Measurements from ENCODE around the gene RPL15.
"Not testable (repeated sequence)": the region's sequence is repeated elsewhere in the genome, so short reads cannot be mapped to it uniquely, and the experiment has no call there.

RPL15 gene

DNA sequence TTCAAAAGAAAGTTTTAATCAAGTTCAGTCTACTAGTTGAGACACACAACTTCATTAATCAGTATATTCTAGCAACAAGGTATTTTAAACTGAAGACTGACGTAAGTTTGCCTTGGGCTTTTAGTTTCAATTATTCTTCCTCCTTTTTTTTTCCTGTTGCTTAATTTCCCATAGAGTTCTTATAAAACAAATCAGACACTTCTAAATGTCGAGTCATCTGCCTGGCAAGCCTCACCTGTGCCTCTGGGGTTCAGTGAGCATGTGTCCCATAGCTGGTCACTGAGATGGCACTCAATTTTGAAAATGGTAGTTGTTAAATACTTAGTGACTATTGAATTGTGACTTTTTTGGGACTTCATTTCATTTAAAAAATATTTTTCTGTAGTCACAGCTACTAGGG lies 27.5 kb upstream of the RPL15 start:
- DNase-seq (ENCODE audit: low read depth in 2 of 2): no peak

DNA sequence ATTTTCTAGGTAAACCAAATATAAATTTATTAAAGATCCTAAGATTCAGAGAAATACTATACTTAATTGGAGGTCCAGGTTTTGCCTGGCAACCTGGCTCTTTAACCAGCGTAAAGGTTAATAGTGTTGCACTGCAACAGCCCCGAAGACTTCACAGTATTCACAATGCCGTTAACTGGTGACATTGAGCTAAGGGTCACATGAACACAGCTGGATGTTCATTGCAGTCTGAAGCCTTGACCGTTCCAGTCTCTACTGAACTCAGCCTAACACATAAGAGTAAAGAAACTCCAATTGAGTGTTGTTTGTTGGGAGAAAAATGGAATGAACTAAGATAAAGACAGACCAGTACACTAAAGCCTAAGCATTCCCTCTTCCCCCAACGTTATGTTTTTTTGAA lies 27.0 kb upstream of the RPL15 start:
- DNase-seq (ENCODE audit: low read depth in 2 of 2): no peak

- DNase-seq (ENCODE audit: low read depth in 2 of 2): no peak
Measured at GRCh38 chr3:23894254-23895061, 22.5 kb upstream of the RPL15 start.

- DNase-seq (ENCODE audit: low read depth in 2 of 2): no peak
Measured at GRCh38 chr3:23895181-23895580, 21.8 kb upstream of the RPL15 start.

DNA sequence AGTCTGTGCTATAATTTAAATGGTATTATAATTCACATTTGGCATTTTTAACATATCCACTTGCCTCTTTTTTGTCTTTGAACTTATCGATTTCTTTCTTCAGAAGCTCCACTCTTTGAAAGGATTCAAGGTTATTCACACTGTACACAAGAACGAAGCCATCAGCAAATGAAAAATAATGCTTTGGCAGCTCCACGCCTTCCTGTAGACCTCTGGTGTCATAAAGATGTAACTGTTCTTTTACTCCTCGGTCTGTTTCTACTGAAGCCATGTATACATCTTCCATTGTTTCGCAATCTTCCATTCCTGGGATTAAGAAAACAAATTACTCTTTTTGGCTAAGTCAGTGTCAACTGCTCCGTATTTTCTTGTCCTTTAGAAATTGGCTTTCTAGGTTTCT lies 16.2 kb upstream of the RPL15 start:
- no peak for DNase-seq (ENCODE audit: low read depth in 2 of 2)

DNA sequence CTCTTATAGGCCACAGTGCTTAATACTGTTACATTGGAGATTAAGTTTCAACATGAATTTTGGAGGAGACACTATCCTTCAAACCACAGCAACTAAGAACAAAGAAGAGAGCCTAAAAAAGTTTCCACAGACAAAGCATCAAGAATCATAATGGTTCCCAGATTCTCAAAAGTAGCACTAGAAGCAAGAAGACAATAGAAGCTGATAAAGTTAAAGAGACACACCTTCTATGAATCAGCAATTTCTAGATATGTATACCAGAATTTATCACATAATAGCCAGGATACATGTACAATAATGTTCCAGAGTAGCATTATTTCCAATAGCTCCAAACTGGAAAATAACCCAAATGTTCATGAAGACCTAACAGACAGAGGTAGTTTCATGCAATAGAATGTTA lies 12.4 kb upstream of the RPL15 start:
- DNase-seq (ENCODE audit: low read depth in 2 of 2): no peak

DNA sequence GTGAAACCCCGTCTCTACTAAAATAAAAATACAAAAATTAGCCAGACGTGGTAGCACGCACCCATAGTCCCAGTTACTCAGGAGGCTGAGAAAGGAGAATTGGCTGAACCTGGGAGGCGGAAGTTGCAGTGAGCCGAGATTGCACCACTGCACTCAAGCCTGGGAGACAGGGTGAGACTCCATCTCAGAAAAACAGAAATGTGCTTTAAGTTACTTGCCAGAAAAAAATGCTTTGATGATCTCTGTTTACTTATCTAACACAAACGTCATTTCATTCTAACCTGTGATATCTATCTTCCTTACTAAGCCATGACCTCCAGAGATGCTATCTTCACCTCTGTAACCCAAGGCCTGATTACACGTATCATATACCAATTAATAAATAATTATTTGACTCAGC lies 7.6 kb upstream of the RPL15 start:
- DNase-seq (ENCODE audit: low read depth in 2 of 2): no peak

GRCh38 chr3:23911397-23911796 lies 5.5 kb upstream of the RPL15 start:
- no peak for DNase-seq (ENCODE audit: low read depth in 2 of 2)

GRCh38 chr3:23912335-23912734 lies 4.6 kb upstream of the RPL15 start:
- DNase-seq (ENCODE audit: low read depth in 2 of 2): not testable (repeated sequence)

DNA sequence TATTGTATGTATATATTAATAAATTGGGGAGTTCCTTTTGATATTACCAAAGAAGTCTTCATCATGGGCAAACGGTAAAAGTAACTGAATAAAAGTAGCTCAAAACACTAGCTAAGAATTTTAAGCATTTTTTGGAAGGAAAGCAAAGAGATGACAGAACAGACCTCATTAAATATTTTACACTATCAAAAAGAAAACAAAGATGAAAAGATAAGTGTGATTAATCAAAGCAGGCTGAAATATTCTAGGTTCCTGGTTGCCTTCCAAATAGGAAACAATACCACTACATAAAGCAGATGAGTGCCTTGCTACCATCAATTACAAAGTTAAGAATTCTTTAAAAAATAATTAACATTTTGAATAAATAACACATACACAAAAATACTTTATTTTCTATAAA lies 3.8 kb upstream of the RPL15 start:
- no peak for DNase-seq (ENCODE audit: low read depth in 2 of 2)

DNA sequence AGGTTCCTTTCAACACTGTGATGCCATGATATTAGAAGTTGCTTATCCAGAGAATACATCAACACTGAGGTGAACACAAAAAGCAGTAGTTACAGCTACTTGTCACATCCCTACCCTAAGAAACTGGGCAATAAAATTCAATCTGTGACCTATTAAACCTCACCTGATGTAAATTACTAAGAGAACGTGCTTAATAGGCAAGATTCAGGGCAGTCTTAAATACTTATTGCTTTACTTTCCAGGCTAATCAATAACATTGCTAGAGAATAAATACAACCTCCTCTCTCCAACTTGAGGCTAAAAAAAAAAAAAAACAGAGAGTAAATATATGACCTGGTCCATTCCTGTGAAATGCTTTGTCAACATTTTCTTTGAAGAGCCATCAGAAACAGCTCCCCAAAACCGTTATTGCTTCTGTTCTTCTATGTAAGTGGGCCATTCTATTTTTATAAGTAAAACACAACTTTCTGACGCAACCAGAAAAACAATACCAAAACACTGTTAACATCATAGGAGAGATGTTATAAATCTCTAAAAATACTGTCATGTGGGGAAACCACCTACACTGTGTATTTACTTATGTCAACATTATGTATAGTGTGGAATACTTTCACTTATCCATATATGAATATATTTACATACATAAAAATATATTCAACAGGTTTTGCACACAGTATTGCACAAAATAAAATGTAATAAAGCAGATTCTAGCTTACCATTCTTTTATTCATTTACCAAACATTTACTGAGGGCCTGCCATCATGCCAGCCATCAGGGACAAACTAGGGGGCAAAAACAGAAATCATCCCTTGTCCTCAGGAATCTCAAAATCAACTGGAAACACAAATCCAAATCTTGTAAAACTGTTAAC lies 2.8 kb upstream of the RPL15 start:
- DNase-seq (ENCODE audit: low read depth in 2 of 2): no peak

DNA sequence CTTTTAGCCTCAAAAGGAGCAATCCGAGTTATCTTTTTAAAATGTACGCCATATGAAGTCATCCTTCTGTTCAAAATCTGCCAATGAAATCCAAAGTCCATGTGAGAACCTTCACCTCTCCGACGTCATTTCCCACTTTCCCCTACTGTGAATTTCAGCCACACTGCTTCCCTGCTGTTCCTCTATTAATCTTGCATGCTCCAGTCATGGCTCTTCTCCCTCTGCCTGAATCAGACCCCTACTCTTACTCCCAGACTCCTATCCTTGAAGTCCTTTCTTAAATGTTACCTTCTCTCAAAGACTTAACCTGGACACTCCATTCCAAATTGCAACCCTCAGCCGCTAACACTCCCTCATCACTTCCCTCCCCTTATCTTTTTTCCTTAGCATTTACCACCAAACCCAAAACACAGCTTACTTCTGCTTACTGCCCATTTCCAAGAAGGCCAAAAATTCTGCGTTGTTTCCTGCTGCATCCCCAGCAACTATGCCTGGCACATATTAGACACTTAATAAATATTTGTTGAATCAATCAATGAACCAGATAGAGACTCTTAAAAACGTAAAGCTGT lies 1.3 kb upstream of the RPL15 start:
- no peak for DNase-seq (ENCODE audit: low read depth in 2 of 2)

DNA sequence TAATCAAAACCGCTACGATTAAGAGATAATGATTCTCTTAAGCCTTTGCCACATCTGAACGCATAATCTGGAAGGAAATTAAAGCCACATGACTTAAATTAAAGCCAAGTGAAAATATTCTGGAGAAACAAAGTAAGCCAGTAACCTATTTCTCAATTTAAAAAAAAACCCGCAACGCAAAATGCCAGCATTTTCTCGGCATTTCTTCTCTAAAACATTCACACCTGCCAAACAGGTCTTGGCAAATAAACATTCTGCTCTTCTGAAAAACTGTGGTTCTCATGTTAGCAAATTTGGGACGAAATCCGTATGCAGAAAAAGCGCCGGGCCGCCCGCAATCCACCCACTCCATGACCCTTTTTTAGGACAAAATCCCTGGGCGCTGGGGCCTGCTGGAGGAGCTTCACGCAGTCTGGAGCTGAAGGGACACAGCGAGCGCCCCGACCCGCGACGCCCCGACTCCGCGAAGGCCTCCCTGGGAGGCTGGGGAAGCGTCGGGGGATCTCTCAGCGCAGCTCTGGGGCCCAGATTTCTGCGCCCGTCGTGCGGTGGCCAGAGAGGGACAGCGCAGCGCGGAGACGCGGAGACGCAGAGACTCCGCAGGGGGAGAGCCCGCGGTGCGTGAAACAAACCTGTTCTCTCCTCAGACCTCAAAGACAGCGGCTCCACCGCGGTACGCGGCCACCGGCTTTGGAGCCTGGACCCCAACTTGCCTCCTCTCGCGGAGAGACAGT lies 613 bp upstream of the RPL15 start:
- no peak for DNase-seq (ENCODE audit: low read depth in 2 of 2)

GRCh38 chr3:23917679-23918303 lies 859 bp downstream of the RPL15 start:
- peak in 1 of 2 donors; percentile 74 for DNase-seq (ENCODE audit: low read depth in 2 of 2)

DNA sequence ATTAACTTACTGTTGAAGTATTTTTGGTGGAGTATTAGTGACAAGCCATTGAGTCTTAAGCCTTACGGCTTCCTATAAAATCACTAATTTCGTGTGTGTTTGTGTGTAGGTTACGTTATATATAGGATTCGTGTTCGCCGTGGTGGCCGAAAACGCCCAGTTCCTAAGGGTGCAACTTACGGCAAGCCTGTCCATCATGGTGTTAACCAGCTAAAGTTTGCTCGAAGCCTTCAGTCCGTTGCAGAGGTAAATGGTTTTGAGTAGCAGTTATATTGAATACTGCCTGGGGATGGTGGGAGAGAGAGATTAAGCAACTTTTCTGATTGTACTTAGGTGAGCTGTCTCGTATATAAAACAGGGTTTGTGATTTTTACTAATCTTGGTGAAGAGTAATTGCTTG lies 1.4 kb downstream of the RPL15 start:
- not testable (repeated sequence) for DNase-seq (ENCODE audit: low read depth in 2 of 2)

- no peak for DNase-seq (ENCODE audit: low read depth in 2 of 2)
Measured at GRCh38 chr3:23919628-23920027, 2.7 kb downstream of the RPL15 start.

DNA sequence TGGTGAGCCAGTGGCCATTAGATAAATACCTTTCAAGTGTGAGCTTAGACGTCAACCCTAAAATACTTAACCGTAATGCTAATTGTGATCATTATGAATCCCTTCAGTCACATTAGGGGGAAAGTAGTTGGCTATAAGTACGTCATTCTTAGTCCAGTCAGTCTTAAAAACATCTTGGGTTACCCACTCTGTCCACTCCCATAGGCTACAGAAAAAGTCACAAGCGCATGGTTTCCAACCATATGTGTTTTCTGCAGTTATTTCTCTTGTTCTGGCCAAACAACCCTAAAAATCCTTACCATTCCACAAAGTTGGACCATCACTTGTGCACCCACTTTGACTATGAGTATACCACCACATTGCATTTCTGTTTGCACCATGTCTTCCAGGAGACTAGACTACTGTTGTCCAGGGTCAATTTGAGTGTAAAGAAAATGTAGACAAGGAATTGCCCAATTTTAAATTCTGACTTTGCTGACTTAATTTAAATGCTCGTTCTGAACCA lies 3.3 kb downstream of the RPL15 start:
- no peak for DNase-seq (ENCODE audit: low read depth in 2 of 2)

DNA sequence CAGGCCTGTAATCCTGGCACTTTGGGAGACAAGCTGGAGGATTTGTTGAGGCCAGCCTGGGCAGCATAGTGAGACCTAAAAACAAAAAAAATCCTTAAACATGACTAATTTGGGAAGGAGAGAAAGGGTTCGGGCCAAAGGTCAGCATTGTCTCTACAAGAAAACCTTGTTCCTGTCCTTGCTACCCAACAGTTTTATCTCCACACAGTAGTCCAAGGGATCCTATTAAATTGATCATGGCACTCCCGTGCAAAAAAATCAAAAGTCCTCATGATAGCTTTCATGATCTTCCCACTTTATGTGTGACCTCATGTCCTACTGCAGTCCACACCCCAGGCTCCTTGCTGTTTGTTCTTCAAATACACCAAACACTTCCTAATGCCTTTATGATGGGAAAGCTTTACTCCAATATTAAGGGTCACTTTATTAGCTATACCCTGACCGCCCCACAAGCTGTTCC lies 4.2 kb downstream of the RPL15 start:
- no peak for DNase-seq (ENCODE audit: low read depth in 2 of 2)

DNA sequence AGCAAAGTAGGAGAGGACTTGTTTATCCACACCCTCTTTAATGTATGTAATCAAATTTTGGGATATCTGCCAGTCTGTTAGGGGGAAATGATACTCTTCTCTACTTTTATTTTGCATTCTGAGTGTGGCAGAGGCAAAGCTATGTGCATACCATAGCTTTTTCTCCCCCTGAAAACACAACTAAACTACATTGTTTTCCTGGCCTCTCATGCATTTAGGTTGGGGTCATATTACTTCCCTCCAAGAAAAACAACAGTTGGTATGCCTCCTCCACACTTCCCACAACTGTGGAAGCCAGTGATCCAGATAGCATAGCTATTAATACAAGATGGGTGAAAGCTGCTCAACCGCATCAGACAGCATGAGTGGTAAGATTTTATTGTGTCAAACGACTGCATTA lies 6.9 kb downstream of the RPL15 start:
- no peak for DNase-seq (ENCODE audit: low read depth in 2 of 2)

- DNase-seq (ENCODE audit: low read depth in 2 of 2): no peak
Measured at GRCh38 chr3:23926246-23926645, 9.3 kb downstream of the RPL15 start.

DNA sequence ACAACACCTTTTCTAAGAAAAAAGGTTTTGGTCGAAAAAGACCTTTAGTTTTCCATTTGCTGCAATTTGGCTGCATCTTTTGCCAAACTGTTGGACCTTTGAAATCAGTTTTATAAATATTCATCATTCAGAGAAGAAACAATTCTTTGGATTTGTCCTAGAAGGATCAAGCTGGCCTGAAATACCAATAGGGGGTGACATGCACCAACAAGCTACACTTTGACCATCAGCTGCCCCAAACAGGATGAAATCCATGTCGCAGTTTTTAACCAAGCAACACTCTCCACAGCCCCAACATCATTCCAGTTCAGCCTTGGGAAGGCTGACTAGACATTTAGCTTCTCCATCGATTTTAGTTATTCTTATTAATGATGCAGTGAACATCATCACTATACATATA lies 9.8 kb downstream of the RPL15 start:
- no peak for DNase-seq (ENCODE audit: low read depth in 2 of 2)
